ENCODE measurements around the gene ZNF346. TPM values are rescaled to one million over a fixed set of nuclear protein-coding genes. Genes with fewer than 3 reads are reported as not detected.

Gene ZNF346
- total and polyA plus RNA-seq, 10 of the 15 experiments (the other 5 are each of a cell fraction or from before 2014, with no cell fraction given): 6.5 to 30.2 (median 24.0) TPM

DNA sequence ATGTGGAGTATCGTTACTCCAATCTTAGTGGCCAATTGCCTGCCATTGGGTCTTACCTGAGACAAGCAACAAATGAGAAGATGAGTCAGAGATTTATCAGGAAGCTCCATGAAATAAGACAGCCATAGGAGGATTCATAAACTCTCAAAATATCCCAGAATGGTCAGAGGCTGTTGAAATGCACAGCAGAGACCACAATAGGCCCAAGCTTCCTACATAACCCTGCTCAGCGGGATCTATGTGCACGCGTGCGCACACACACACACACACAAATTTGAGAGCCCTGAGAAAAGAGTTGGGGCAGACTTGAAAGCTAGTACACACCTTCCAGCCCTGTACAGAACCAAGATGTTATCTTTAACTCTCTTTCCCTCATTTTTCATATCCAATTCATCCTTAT, 25.7 kb upstream of the ZNF346 start:
- H3K4me2 ChIP-seq (ENCODE audit: control insufficient read depth, insufficient read depth): peak overlapping the region; percentile 49
- DNase-seq (ENCODE audit: low read depth, low spot score) (no peak), ATAC-seq (no peak), FAIRE-seq (no peak)
- intact Hi-C loops (cut with micrococcal nuclease; ENCODE audit: unreplicated experiment) (no loop called here), in situ Hi-C loops (cut with MboI) (no loop called here)
- 80% methylated on average over 5 of the region's 5 CpGs for WGBS (ENCODE audit: insufficient coverage, insufficient replicate concordance, low lambda C conversion rate, missing lambda C conversion rate)
- peaks cover 40% of the 10 kb centered on the region for H3K4me1 ChIP-seq (ENCODE audit: control insufficient read depth, insufficient read depth, low read length)
- no peaks in the 10 kb centered on the region for H3K36me3 ChIP-seq (ENCODE audit: control insufficient read depth in 2 of 2, insufficient read depth in 2 of 2, low read length in 1 of 2)
- TF ChIP-seq ZNF207 (IDR thresholded peaks at IDR 0.05; ENCODE audit: borderline replicate concordance) (no peak), SMAD1 (IDR thresholded peaks at IDR 0.05; ENCODE audit: low read depth, partially characterized antibody) (no peak)
- TF ChIP-seq, protein P1, sequence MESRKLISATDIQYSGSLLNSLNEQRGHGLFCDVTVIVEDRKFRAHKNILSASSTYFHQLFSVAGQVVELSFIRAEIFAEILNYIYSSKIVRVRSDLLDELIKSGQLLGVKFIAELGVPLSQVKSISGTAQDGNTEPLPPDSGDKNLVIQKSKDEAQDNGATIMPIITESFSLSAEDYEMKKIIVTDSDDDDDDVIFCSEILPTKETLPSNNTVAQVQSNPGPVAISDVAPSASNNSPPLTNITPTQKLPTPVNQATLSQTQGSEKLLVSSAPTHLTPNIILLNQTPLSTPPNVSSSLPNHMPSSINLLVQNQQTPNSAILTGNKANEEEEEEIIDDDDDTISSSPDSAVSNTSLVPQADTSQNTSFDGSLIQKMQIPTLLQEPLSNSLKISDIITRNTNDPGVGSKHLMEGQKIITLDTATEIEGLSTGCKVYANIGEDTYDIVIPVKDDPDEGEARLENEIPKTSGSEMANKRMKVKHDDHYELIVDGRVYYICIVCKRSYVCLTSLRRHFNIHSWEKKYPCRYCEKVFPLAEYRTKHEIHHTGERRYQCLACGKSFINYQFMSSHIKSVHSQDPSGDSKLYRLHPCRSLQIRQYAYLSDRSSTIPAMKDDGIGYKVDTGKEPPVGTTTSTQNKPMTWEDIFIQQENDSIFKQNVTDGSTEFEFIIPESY (IDR thresholded peaks at IDR 0.05): 0 out of 2 replicates have a peak, but pooled peaks have one; percentile 6
- TF ChIP-seq, protein P2, sequence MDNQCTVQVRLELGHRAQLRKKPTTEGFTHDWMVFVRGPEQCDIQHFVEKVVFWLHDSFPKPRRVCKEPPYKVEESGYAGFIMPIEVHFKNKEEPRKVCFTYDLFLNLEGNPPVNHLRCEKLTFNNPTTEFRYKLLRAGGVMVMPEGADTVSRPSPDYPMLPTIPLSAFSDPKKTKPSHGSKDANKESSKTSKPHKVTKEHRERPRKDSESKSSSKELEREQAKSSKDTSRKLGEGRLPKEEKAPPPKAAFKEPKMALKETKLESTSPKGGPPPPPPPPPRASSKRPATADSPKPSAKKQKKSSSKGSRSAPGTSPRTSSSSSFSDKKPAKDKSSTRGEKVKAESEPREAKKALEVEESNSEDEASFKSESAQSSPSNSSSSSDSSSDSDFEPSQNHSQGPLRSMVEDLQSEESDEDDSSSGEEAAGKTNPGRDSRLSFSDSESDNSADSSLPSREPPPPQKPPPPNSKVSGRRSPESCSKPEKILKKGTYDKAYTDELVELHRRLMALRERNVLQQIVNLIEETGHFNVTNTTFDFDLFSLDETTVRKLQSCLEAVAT (IDR thresholded peaks at IDR 0.05): peak; percentile 77; the same call in 1 of the 2 replicates
- peak overlapping the region; percentile 89 for H3K27ac ChIP-seq (ENCODE audit: control insufficient read depth, insufficient read depth)
- no peaks in the 10 kb centered on the region for H3K27me3 ChIP-seq (replicated peaks in 1 of 2; ENCODE audit: control insufficient read depth in 2 of 2, insufficient read depth in 2 of 2, low read length in 1 of 2)
- ChIA-PET RAD21 (ENCODE audit: unreplicated experiment) (interaction anchor here (0.6 to 2.1 kb wide), 7 partner anchors 9 to 336 kb away, joined by 3 to 8 read pairs (median 4); partner anchors contain the start of genes UIMC1 and ZNF346), SMC1A (ENCODE audit: uncharacterized antibody, unreplicated experiment) (interaction anchor here (0.5 to 3.5 kb wide), 3 partner anchors 8 to 33 kb away, joined by 3 to 30 read pairs (median 3); no protein-coding TSS in a partner anchor), CTCF (interaction anchor here (0.8 to 4.0 kb wide), 6 partner anchors 8 to 336 kb away, joined by 3 to 40 read pairs (median 4); partner anchors contain the start of gene UIMC1), POLR2A (interaction anchor here (0.6 to 1.3 kb wide), 6 partner anchors 8 to 42 kb away, joined by 3 to 8 read pairs (median 4); partner anchors contain the start of gene UIMC1)
- H3K9me3 ChIP-seq (replicated peaks; ENCODE audit: control insufficient read depth, insufficient read depth, low read length): no peaks in the 10 kb centered on the region; the same call in 2 of the 3 replicates
- H2AFZ ChIP-seq (ENCODE audit: control insufficient read depth, low read depth, low read length): no peak overlapping the region
- H3K79me2 ChIP-seq (ENCODE audit: control insufficient read depth, insufficient read depth, low read length): peaks cover 94% of the 10 kb centered on the region
- no peak overlapping the region; the same call in 1 of the 2 replicates for H3K9ac ChIP-seq (ENCODE audit: control insufficient read depth, insufficient read depth, low read length)
- 0 out of 2 replicates have a peak overlapping the region, but pooled peaks have one; percentile 6 for H3K4me3 ChIP-seq
- no TSS peak for BruUV-seq (replicated peaks)
- no peaks in the 10 kb centered on the region; the same call in 1 of the 2 replicates for H4K20me1 ChIP-seq (ENCODE audit: control insufficient read depth, insufficient read depth)
